PC-3 (cell line): ENCODE measurements around the gene ARL6IP4.

Source experiments
- EZH2 ChIP-seq: fragments of 300-600 bp; sonication (generic); IDR thresholded peaks from one replicate; pipeline ENCODE4 v1.6.1; 2017; ENCODE audit warnings: antibody characterized with exemption, mild to moderate bottlenecking, low read length; ENCODE audit not compliant: unreplicated experiment
- TF ChIP-seq, protein P1 (sequence below): fragments of 300-600 bp; sonication (generic); conservative IDR thresholded peaks from 2 replicates; pipeline ENCODE4 v1.5.1; 2017; ENCODE audit warnings: antibody characterized with exemption, low read depth, mild to moderate bottlenecking, low read length

DNA sequence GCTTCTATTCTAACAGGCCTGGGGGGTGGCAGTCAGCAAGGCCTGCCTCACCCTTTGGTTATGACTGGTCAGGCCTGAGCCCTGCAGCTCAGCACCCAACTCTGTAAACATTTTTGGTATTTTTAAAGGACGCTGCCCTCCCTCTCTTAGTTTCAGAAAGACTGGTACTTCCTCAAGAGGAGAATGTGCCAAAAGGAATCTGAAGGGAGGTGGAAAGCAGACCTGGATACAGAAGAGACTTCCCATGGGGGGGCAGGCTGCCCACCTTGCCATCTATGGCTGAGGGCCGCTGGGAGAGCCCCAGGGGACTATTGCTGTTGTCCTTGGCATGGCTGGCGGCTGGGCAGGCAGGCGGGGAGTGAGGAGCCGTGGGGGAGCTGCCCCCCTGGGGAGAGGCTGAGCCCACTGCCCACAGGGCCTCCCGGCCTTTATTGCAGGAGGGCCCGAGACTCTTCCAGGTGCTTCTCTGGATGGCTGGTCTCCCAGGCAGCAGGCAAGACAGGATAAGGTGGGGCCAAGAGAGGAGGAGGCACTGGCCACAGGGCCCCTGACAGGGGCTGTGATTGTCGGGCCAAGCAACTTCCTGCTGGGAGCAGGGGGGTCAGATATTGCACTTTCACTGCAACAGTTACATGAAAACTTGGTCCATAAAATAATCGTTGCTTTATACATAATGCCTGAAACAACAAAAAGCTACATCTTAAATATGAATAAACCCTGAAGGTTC, 3.5 kb downstream of the ARL6IP4 start:
- TF ChIP-seq, protein P1, sequence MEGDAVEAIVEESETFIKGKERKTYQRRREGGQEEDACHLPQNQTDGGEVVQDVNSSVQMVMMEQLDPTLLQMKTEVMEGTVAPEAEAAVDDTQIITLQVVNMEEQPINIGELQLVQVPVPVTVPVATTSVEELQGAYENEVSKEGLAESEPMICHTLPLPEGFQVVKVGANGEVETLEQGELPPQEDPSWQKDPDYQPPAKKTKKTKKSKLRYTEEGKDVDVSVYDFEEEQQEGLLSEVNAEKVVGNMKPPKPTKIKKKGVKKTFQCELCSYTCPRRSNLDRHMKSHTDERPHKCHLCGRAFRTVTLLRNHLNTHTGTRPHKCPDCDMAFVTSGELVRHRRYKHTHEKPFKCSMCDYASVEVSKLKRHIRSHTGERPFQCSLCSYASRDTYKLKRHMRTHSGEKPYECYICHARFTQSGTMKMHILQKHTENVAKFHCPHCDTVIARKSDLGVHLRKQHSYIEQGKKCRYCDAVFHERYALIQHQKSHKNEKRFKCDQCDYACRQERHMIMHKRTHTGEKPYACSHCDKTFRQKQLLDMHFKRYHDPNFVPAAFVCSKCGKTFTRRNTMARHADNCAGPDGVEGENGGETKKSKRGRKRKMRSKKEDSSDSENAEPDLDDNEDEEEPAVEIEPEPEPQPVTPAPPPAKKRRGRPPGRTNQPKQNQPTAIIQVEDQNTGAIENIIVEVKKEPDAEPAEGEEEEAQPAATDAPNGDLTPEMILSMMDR: no peak
- no peak for TF ChIP-seq EZH2
